Uterus (tissue), 4 donors: Measurements from ENCODE around the gene SPC25. TPM values are rescaled to one million over a fixed set of nuclear protein-coding genes. Genes with fewer than 3 reads are reported as not detected.

Experiments
- DNase-seq, 2 donors: peaks; one replicate each; pipeline ENCODE4 v3.0.0-alpha.2; 2019 to 2020
- H3K27ac ChIP-seq, 2 donors: fragments of 200-600 bp; sonication (generic); 1 replicate in 1 of 2; 2 replicates in 1 of 2; pipeline ENCODE4 v1.5.1; 2016 to 2018
- H3K27me3 ChIP-seq, 2 donors: fragments of 200-600 bp; sonication (generic); one replicate each; pipeline ENCODE4 v1.5.1; 2018 to 2019; ENCODE audit warnings: control low read depth in 1 of 2
- H3K36me3 ChIP-seq, 2 donors: fragments of 200-600 bp; sonication (generic); one replicate each; pipeline ENCODE4 v1.5.1; 2019; ENCODE audit warnings: control low read depth in 1 of 2
- H3K4me1 ChIP-seq, 2 donors: fragments of 200-600 bp; sonication (generic); one replicate each; pipeline ENCODE4 v1.5.1; 2018 to 2019; ENCODE audit warnings: control low read depth in 1 of 2
- H3K4me3 ChIP-seq, 2 donors: fragments of 200-600 bp; sonication (generic); 1 replicate in 1 of 2; 2 replicates in 1 of 2; pipeline ENCODE4 v1.5.1; 2018 to 2019; ENCODE audit warnings: mild to moderate bottlenecking in 1 of 2
- H3K9me3 ChIP-seq, 2 donors: fragments of 200-600 bp; sonication (generic); one replicate each; pipeline ENCODE4 v1.5.1; 2019; ENCODE audit warnings: control low read depth in 1 of 2
- POLR2A ChIP-seq, 2 donors: fragments of 450-650 bp; IDR thresholded peaks; one replicate each; pipeline ENCODE4 v1.6.1; 2016; ENCODE audit warnings: antibody characterized with exemption in 2 of 2, mild to moderate bottlenecking in 1 of 2, moderate library complexity in 1 of 2
- intact Hi-C: fragments of 100-400 bp; cut with DNase I; formaldehyde crosslinking; loops from one replicate; pipeline ENCODE4 v1.15.1; 2023; ENCODE audit warnings: low total_unique reads
- total RNA-seq, 4 donors: library from RNA; depleted of rRNA in 3 of 4; stranded (reverse); fragments of >200 nt in 3 of 4; gene quantifications; one replicate each; pipeline versions ENCODE4 v1.1.0 to v1.2.4, GENCODE V29; 2014 to 2023
- TF ChIP-seq, protein P1 (sequence below), 4 experiments: fragments of 200-600 bp in 2 of 4; fragments of 450-650 bp in 2 of 4; sonication (generic) in 2 of 4; IDR thresholded peaks; one replicate each; pipeline ENCODE4 v1.5.1; 2016 to 2019; ENCODE audit warnings: antibody characterized with exemption in 4 of 4, mild to moderate bottlenecking in 2 of 4, moderate library complexity in 1 of 4
- donor health status: DM: yes; HTN: yes; CAD: no.

The SPC25 gene
- total RNA-seq, 4 donors from 2014 or later: 0.43 to 9.5 TPM; not detected in 2

DNA sequence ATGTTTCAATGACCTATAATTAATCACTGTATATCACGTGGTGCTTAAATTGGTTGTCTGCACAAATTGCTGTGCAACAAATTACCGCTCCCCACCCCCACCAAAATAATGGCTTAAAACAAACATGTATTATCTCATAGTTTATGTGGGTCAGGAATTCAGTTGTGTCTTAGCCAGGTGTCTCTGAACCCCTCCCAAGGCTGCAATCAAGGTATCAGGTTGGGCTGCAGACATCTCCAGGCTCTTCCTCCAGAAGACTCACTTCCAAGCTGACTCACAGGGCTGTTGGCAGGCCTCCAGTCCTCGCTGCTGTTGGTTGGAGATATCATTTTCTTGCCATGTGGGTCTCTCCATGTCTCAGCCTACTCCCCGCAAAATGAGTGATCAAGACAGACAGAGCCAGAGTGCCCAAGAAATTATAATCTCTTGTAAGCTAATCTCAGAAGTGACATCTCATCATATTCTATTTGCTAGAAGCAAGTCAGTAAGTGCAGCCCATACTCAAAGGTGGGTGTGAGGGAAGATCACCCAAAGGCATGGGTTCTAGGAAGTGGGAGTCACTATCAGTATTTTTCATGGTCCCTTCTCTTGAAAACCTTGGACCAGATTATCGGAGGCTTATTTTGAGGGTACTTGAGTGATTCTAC lies 38.4 kb downstream of the SPC25 start:
- no peak for TF ChIP-seq POLR2A (IDR thresholded peaks at IDR 0.05)
- TF ChIP-seq, protein P1, sequence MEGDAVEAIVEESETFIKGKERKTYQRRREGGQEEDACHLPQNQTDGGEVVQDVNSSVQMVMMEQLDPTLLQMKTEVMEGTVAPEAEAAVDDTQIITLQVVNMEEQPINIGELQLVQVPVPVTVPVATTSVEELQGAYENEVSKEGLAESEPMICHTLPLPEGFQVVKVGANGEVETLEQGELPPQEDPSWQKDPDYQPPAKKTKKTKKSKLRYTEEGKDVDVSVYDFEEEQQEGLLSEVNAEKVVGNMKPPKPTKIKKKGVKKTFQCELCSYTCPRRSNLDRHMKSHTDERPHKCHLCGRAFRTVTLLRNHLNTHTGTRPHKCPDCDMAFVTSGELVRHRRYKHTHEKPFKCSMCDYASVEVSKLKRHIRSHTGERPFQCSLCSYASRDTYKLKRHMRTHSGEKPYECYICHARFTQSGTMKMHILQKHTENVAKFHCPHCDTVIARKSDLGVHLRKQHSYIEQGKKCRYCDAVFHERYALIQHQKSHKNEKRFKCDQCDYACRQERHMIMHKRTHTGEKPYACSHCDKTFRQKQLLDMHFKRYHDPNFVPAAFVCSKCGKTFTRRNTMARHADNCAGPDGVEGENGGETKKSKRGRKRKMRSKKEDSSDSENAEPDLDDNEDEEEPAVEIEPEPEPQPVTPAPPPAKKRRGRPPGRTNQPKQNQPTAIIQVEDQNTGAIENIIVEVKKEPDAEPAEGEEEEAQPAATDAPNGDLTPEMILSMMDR (IDR thresholded peaks at IDR 0.05): no peak
- no peaks in the 10 kb centered on the region for H3K36me3 ChIP-seq
- no peak overlapping the region for H3K27ac ChIP-seq
- intact Hi-C loops: no loop called here
- H3K27me3 ChIP-seq: no peaks in the 10 kb centered on the region
- H3K4me1 ChIP-seq: no peaks in the 10 kb centered on the region
- DNase-seq: no peak
- no peaks in the 10 kb centered on the region for H3K9me3 ChIP-seq
- no peak overlapping the region for H3K4me3 ChIP-seq

DNA sequence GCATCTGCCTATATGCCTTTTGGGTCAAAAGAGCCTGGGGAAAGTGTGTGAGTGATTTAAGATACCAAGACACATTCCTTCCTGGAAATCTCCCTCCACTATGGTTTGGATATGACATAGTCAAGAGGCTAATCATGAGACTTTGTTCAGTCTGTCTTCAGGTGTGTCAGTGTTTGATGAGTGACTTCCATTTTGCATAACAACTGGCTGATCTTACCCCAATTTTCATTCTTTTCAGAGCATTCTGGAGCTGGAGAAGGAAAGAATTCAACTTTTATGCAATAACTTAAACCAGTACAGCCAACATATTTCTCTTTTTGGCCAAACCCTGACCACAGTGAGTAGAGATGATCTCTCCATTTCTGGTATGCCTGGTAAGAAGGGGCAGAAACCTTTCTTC lies 39.4 kb downstream of the SPC25 start:
- Histone ChIP-seq H3K27me3 (no peaks in the 10 kb centered on the region), H3K36me3 (no peaks in the 10 kb centered on the region), H3K27ac (no peak overlapping the region), H3K4me3 (no peak overlapping the region), H3K9me3 (no peaks in the 10 kb centered on the region), H3K4me1 (no peaks in the 10 kb centered on the region)
- TF ChIP-seq POLR2A (IDR thresholded peaks at IDR 0.05): no peak
- TF ChIP-seq, protein P1 (IDR thresholded peaks at IDR 0.05): no peak
- DNase-seq: no peak
- intact Hi-C loops: no loop called here

DNA sequence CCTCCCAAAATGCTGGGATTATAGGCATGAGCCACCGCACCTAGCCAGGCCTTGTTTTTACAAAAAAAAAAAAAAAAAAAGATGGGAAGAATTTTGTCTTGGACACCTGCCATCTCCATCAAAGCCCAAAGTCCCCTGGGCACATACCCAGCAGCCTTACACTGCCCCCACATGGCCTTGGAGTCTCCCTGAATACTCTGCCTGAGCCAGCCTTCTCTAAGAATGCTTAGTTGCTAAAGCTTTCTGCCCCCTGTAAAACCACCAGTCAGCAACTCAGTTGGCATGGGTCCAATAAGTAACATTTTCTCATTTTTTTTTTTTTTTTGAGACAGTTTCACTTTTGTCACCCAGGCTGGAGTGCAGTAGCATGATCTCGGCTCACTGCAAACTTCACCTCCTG lies 40.6 kb downstream of the SPC25 start:
- H3K4me1 ChIP-seq: no peaks in the 10 kb centered on the region
- no peak overlapping the region for H3K4me3 ChIP-seq
- no peaks in the 10 kb centered on the region for H3K27me3 ChIP-seq
- no peaks in the 10 kb centered on the region for H3K36me3 ChIP-seq
- intact Hi-C loops: no loop called here
- no peaks in the 10 kb centered on the region for H3K9me3 ChIP-seq
- TF ChIP-seq, protein P1 (IDR thresholded peaks at IDR 0.05): peak in 2 of 4 experiments; percentile 13 to 17
- TF ChIP-seq POLR2A (IDR thresholded peaks at IDR 0.05): no peak
- peak in 1 of 2 donors; percentile 35 for DNase-seq
- H3K27ac ChIP-seq: no peak overlapping the region

DNA sequence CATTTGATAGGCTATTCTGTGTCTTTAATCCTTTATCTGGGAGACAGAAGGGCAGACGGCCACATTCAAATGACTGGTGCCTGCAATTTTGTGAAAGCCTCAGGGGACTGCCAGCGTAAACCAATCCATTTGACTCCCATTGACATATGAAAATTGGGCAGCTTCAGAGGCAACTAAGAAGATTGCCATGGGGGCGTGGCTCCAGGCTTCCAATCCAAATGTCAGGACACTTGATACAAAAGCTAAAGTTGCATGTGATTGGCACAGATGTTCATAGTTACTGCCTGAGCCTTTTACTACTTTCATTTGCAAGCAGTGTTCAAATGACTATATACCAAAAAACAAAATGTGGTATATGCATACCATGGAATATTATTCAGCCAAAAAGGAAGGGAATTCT lies 42.0 kb downstream of the SPC25 start:
- no peak for TF ChIP-seq POLR2A (IDR thresholded peaks at IDR 0.05)
- TF ChIP-seq, protein P1 (IDR thresholded peaks at IDR 0.05): no peak
- no peaks in the 10 kb centered on the region for H3K36me3 ChIP-seq
- intact Hi-C loops: no loop called here

DNA sequence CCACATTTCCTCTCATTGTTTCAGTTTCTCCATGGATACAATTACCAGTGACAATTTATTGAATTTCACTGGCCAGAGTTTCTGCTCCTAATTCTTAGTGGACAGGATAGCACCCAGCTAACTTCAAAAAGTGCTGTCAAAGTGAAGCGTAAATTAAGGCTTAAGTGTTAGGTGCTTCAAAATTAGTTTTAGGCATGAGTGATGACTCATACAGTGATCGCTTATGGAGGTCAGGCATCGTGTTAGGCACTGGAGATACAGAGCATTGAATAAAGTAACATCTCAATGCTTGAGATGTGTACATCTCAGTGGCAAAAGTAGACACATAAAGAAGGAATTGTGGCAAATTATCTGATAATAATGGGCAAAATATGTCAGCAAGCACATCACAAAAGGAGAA lies 47.0 kb downstream of the SPC25 start:
- no peaks in the 10 kb centered on the region for H3K4me1 ChIP-seq
- H3K36me3 ChIP-seq: no peaks in the 10 kb centered on the region
- no peak overlapping the region for H3K27ac ChIP-seq
- H3K27me3 ChIP-seq: no peaks in the 10 kb centered on the region
- no peak for TF ChIP-seq POLR2A (IDR thresholded peaks at IDR 0.05)
- TF ChIP-seq, protein P1 (IDR thresholded peaks at IDR 0.05): no peak
- H3K4me3 ChIP-seq: no peak overlapping the region
- H3K9me3 ChIP-seq: no peaks in the 10 kb centered on the region
- DNase-seq: no peak
- intact Hi-C loops: no loop called here

More for the DNA sequence above, 42.0 kb downstream of the SPC25 start:
- H3K4me1 ChIP-seq: no peaks in the 10 kb centered on the region
- DNase-seq: no peak
- H3K9me3 ChIP-seq: no peaks in the 10 kb centered on the region
- H3K27me3 ChIP-seq: no peaks in the 10 kb centered on the region
- no peak overlapping the region for H3K27ac ChIP-seq
- H3K4me3 ChIP-seq: no peak overlapping the region
